22Rv1 (cell line): ENCODE measurements around the gene MPST.

Experiments used
- ZFX ChIP-seq: fragments of 450-650 bp; IDR thresholded peaks from 2 replicates; pipeline ENCODE4 v1.6.1; 2017; ENCODE audit warnings: antibody characterized with exemption, borderline replicate concordance
- TF ChIP-seq, protein P1 (sequence below): fragments of 450-650 bp; IDR thresholded peaks from 2 replicates; pipeline ENCODE4 v1.5.1; 2017; ENCODE audit warnings: mild to moderate bottlenecking

DNA sequence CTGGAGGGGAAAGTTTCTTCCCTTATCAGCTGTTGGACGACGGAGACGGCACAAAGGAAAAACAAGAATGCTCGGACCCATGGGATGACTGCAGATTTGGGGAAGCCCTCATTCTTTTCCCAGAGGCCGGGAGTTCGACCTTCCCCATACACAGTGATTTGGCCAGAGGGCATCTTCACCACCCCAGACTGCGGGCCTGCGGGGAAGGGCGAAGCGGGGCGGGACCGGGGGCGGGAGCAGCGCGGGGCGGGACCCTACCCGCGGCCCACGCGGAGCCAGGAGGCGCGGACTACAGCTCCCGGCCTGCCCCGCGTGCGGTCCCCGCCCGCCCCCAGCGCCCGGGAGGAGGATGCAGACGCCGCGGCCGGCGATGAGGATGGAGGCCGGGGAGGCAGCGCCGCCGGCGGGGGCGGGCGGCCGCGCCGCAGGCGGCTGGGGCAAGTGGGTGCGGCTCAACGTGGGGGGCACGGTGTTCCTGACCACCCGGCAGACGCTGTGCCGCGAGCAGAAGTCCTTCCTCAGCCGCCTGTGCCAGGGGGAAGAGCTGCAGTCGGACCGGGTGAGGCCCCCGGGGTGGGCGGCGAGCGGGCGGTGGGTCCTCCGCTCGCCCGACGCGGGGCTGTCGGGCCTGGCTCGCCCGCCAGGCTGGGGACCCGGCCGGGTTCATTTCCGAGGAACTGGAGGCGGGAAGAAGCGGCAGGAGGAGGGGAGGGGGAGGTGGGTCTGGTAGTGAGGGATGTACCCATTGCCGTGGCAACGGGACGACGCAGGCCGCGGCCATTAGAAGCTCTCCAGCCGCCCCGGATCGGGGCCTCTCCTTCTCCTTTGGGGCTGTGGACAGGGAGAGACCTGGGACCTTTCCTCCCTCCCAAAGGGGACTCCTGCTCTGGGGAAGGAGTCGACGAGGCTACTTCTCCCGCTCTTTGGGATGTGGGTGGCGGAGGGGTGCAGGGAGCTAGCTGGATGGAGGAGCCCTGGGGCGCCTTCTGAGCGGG lies 32.1 kb downstream of the MPST start, which contains the start of gene KCTD17:
- TF ChIP-seq, protein P1, sequence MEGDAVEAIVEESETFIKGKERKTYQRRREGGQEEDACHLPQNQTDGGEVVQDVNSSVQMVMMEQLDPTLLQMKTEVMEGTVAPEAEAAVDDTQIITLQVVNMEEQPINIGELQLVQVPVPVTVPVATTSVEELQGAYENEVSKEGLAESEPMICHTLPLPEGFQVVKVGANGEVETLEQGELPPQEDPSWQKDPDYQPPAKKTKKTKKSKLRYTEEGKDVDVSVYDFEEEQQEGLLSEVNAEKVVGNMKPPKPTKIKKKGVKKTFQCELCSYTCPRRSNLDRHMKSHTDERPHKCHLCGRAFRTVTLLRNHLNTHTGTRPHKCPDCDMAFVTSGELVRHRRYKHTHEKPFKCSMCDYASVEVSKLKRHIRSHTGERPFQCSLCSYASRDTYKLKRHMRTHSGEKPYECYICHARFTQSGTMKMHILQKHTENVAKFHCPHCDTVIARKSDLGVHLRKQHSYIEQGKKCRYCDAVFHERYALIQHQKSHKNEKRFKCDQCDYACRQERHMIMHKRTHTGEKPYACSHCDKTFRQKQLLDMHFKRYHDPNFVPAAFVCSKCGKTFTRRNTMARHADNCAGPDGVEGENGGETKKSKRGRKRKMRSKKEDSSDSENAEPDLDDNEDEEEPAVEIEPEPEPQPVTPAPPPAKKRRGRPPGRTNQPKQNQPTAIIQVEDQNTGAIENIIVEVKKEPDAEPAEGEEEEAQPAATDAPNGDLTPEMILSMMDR, result peak; percentile 34
- TF ChIP-seq ZFX, result no peak
